K562 (cell line): ENCODE results near the gene TXLNG. TPM values are rescaled to one million over a fixed set of nuclear protein-coding genes. Genes with fewer than 3 reads are reported as not detected.

ENCODE experiments used
- ARID2 ChIP-seq: fragments of 450-650 bp; IDR thresholded peaks from 2 replicates; pipeline ENCODE4 v1.6.1; 2017; ENCODE audit warnings: antibody characterized with exemption, mild to moderate bottlenecking
- polyA plus RNA-seq, 8 experiments: library from polyadenylated mRNA; depleted of rRNA in 4 of 8; stranded (reverse) in 5 of 8; unstranded in 3 of 8; fragments of >200 nt; fragmentation: Nextera tagmentation in 2 of 8; fragmentation: Illumina TruSeq in 1 of 8; extraction: Ambion mirVana in 2 of 8; extraction: Trizol in 1 of 8; gene quantifications; 2 replicates each; pipeline versions ENCODE4 v1.2.1 to v1.2.3, GENCODE V29; 2011 to 2014; ENCODE audit warnings: inconsistent platforms in 1 of 8, missing spikeins in 1 of 8
- small RNA-seq: library from RNA; depleted of rRNA; stranded (forward); fragments of <200 nt; gene quantifications from one replicate; pipeline ENCODE3, GENCODE V24; 2014
- total RNA-seq, 7 experiments: library from RNA; depleted of rRNA in 6 of 7; stranded (reverse); fragments of >200 nt in 6 of 7; fragmentation: Illumina TruSeq in 2 of 7; extraction: Trizol in 2 of 7; gene quantifications; 2 replicates each; pipeline versions ENCODE4 v1.2.1 to v1.2.3, GENCODE V29; 2011 to 2021; ENCODE audit warnings: low replicate concordance in 1 of 7

Gene TXLNG
- total and polyA plus RNA-seq, 9 of the 15 experiments (the other 6 are each of a cell fraction or from before 2014, with no cell fraction given), result 13.1 to 47.0 (median 31.6) TPM

- TF ChIP-seq ARID2, result 0 out of 2 replicates have a peak, but pooled peaks have one; percentile 14
These were observed 106.5 kb downstream of the TXLNG start (continued) for GRCh38 chrX:16892504-16893362.

Small RNA genes within 50 kb of the gene (small RNA-seq; reads per million reads assigned to genes)
- not detected for gene RNU4-6P
- not detected for gene RNU7-56P
- gene RPL12P49, result not detected

Other genes starting within 250 kb of the TXLNG start
- gene S100G, start 136.3 kb upstream of the TXLNG start, total RNA-seq (2014; rRNA removed), result not detected in 2 replicates
- not detected in 2 replicates for gene S100G, start 136.3 kb upstream of the TXLNG start, total RNA-seq (2014; rRNA removed; fragmentation: Illumina TruSeq; extraction: Trizol)
- gene S100G, start 136.3 kb upstream of the TXLNG start, total RNA-seq (2015; rRNA removed; fragmentation: Illumina TruSeq; extraction: Trizol), result not detected in 2 replicates
- not detected in 2 replicates for gene S100G, start 136.3 kb upstream of the TXLNG start, total RNA-seq (2021)
- not detected in 2 replicates for gene S100G, start 136.3 kb upstream of the TXLNG start, polyA plus RNA-seq (2011; rRNA removed)
- not detected in 2 replicates for gene S100G, start 136.3 kb upstream of the TXLNG start, polyA plus RNA-seq (2014; fragmentation: Illumina TruSeq; extraction: Trizol)
- gene S100G, start 136.3 kb upstream of the TXLNG start, polyA plus RNA-seq (2014; fragmentation: Nextera tagmentation; extraction: Ambion mirVana), result not detected
- gene S100G, start 136.3 kb upstream of the TXLNG start, polyA plus RNA-seq (2014; rRNA removed), result not detected in 2 replicates
- gene CTPS2, start 73.8 kb upstream of the TXLNG start, total RNA-seq (2014; rRNA removed), result 12.7 and 15.8 TPM in 2 replicates
- gene CTPS2, start 73.8 kb upstream of the TXLNG start, total RNA-seq (2014; rRNA removed; fragmentation: Illumina TruSeq; extraction: Trizol), result 17.6 and 19.3 TPM in 2 replicates
- gene CTPS2, start 73.8 kb upstream of the TXLNG start, total RNA-seq (2015; rRNA removed; fragmentation: Illumina TruSeq; extraction: Trizol), result 18.5 and 19.5 TPM in 2 replicates
- gene CTPS2, start 73.8 kb upstream of the TXLNG start, total RNA-seq (2021), result 13.9 and 14.1 TPM in 2 replicates
- gene CTPS2, start 73.8 kb upstream of the TXLNG start, polyA plus RNA-seq (2011; rRNA removed), result 13.4 and 18.2 TPM in 2 replicates
- 12.6 and 14.8 TPM in 2 replicates for gene CTPS2, start 73.8 kb upstream of the TXLNG start, polyA plus RNA-seq (2014; fragmentation: Illumina TruSeq; extraction: Trizol)
- 1 to 10 TPM; 5.4 to 6.6 TPM for gene CTPS2, start 73.8 kb upstream of the TXLNG start, polyA plus RNA-seq (2014; fragmentation: Nextera tagmentation; extraction: Ambion mirVana)
- gene CTPS2, start 73.8 kb upstream of the TXLNG start, polyA plus RNA-seq (2014; rRNA removed), result 9.8 and 12.3 TPM in 2 replicates
- 35.3 and 39.9 TPM in 2 replicates for gene SYAP1, start 66.9 kb upstream of the TXLNG start, total RNA-seq (2014; rRNA removed)
- 31.6 and 38.9 TPM in 2 replicates for gene SYAP1, start 66.9 kb upstream of the TXLNG start, total RNA-seq (2014; rRNA removed; fragmentation: Illumina TruSeq; extraction: Trizol)
- 32.6 and 34.4 TPM in 2 replicates for gene SYAP1, start 66.9 kb upstream of the TXLNG start, total RNA-seq (2015; rRNA removed; fragmentation: Illumina TruSeq; extraction: Trizol)
- 26.0 and 31.5 TPM in 2 replicates for gene SYAP1, start 66.9 kb upstream of the TXLNG start, total RNA-seq (2021)
- 11.8 and 13.7 TPM in 2 replicates for gene SYAP1, start 66.9 kb upstream of the TXLNG start, polyA plus RNA-seq (2011; rRNA removed)
- gene SYAP1, start 66.9 kb upstream of the TXLNG start, polyA plus RNA-seq (2014; fragmentation: Illumina TruSeq; extraction: Trizol), result 20.3 and 21.3 TPM in 2 replicates
- 1 to 10 TPM; 5.7 to 6.8 TPM for gene SYAP1, start 66.9 kb upstream of the TXLNG start, polyA plus RNA-seq (2014; fragmentation: Nextera tagmentation; extraction: Ambion mirVana)
- 27.5 and 27.6 TPM in 2 replicates for gene SYAP1, start 66.9 kb upstream of the TXLNG start, polyA plus RNA-seq (2014; rRNA removed)
- gene RBBP7, start 83.9 kb downstream of the TXLNG start, total RNA-seq (2014; rRNA removed), result 142 and 153 TPM in 2 replicates
- 202 and 217 TPM in 2 replicates for gene RBBP7, start 83.9 kb downstream of the TXLNG start, total RNA-seq (2014; rRNA removed; fragmentation: Illumina TruSeq; extraction: Trizol)
- 192 and 211 TPM in 2 replicates for gene RBBP7, start 83.9 kb downstream of the TXLNG start, total RNA-seq (2015; rRNA removed; fragmentation: Illumina TruSeq; extraction: Trizol)
- 148 and 169 TPM in 2 replicates for gene RBBP7, start 83.9 kb downstream of the TXLNG start, total RNA-seq (2021)
- gene RBBP7, start 83.9 kb downstream of the TXLNG start, polyA plus RNA-seq (2011; rRNA removed), result 245 and 364 TPM in 2 replicates
- gene RBBP7, start 83.9 kb downstream of the TXLNG start, polyA plus RNA-seq (2014; fragmentation: Illumina TruSeq; extraction: Trizol), result 185 and 215 TPM in 2 replicates
- 10 to 100 TPM; 79.0 to 90.1 TPM for gene RBBP7, start 83.9 kb downstream of the TXLNG start, polyA plus RNA-seq (2014; fragmentation: Nextera tagmentation; extraction: Ambion mirVana)
- gene RBBP7, start 83.9 kb downstream of the TXLNG start, polyA plus RNA-seq (2014; rRNA removed), result 175 and 182 TPM in 2 replicates
- not detected in 2 replicates for gene REPS2, start 160.2 kb downstream of the TXLNG start, total RNA-seq (2014; rRNA removed)
- gene REPS2, start 160.2 kb downstream of the TXLNG start, total RNA-seq (2014; rRNA removed; fragmentation: Illumina TruSeq; extraction: Trizol), result 0.03 TPM in 1 of 2 replicates, not detected in the other
- gene REPS2, start 160.2 kb downstream of the TXLNG start, total RNA-seq (2015; rRNA removed; fragmentation: Illumina TruSeq; extraction: Trizol), result 0.07 TPM in 1 of 2 replicates, not detected in the other
- 0.07 and 0.18 TPM in 2 replicates for gene REPS2, start 160.2 kb downstream of the TXLNG start, total RNA-seq (2021)
- gene REPS2, start 160.2 kb downstream of the TXLNG start, polyA plus RNA-seq (2011; rRNA removed), result 0.01 TPM in 1 of 2 replicates, not detected in the other
- gene REPS2, start 160.2 kb downstream of the TXLNG start, polyA plus RNA-seq (2014; fragmentation: Illumina TruSeq; extraction: Trizol), result 0.01 TPM in 1 of 2 replicates, not detected in the other
- gene REPS2, start 160.2 kb downstream of the TXLNG start, polyA plus RNA-seq (2014; fragmentation: Nextera tagmentation; extraction: Ambion mirVana), result under 1 TPM in 1 of 2 experiments, not detected in 1; 0.01 TPM
- gene REPS2, start 160.2 kb downstream of the TXLNG start, polyA plus RNA-seq (2014; rRNA removed), result 0.01 TPM in 1 of 2 replicates, not detected in the other